SJSA1 (cell line): Measurements from ENCODE around the gene DAND5. TPM values are rescaled to one million over a fixed set of nuclear protein-coding genes. Genes with fewer than 3 reads are reported as not detected.
A peak's percentile ranks its signal among the peaks of the same experiment; 100 is the strongest.

Experiments used
- DNase-seq, 2 experiments: peaks; one replicate each; pipeline ENCODE4 v3.0.0-alpha.2; 2015 to 2020; ENCODE audit warnings: low spot score in 2 of 2, low read depth in 1 of 2
- H3K27ac ChIP-seq: fragments of 250-450 bp; sonication (Bioruptor Pico); 2 replicates; pipeline ENCODE4 v1.5.1; 2020; ENCODE audit warnings: mild to moderate bottlenecking, moderate library complexity
- H3K27me3 ChIP-seq: fragments of 250-450 bp; sonication (Bioruptor Pico); replicated peaks from 2 replicates; pipeline ENCODE4 v1.5.1; 2020; ENCODE audit warnings: mild to moderate bottlenecking, moderate library complexity
- H3K36me3 ChIP-seq: fragments of 250-450 bp; sonication (Bioruptor Pico); 2 replicates; pipeline ENCODE4 v1.5.1; 2020; ENCODE audit warnings: mild to moderate bottlenecking
- H3K4me1 ChIP-seq: fragments of 250-450 bp; sonication (Bioruptor Pico); replicated peaks from 2 replicates; pipeline ENCODE4 v1.6.1; 2021; ENCODE audit warnings: mild to moderate bottlenecking
- H3K4me3 ChIP-seq: fragments of 250-450 bp; sonication (Bioruptor Pico); 2 replicates; pipeline ENCODE4 v1.5.1; 2020; ENCODE audit warnings: mild to moderate bottlenecking
- H3K9me3 ChIP-seq: fragments of 250-450 bp; sonication (Bioruptor Pico); replicated peaks from 2 replicates; pipeline ENCODE4 v1.5.1; 2020; ENCODE audit warnings: mild to moderate bottlenecking
- total RNA-seq: library from RNA; depleted of rRNA; stranded (reverse); fragments of >200 nt; shearing (Covaris generic); gene quantifications from 2 replicates; pipeline ENCODE4 v1.2.3, GENCODE V29; 2014; rRNA removed

Gene DAND5
- total RNA-seq, 1 experiment from 2014 or later = not detected

- no peaks in the 10 kb centered on the region for H3K9me3 ChIP-seq
- H3K27ac ChIP-seq = no peak overlapping the region
- H3K4me1 ChIP-seq = peaks cover 50% of the 10 kb centered on the region
- no peak overlapping the region for H3K4me3 ChIP-seq
- no peaks in the 10 kb centered on the region for H3K27me3 ChIP-seq
- no peak for DNase-seq
- H3K36me3 ChIP-seq = no peaks in the 10 kb centered on the region
These were observed 48.1 kb downstream of the DAND5 start for GRCh38 chr19:13017306-13018034.

GRCh38 chr19:13018035-13018914 is 48.9 kb downstream of the DAND5 start:
- Histone ChIP-seq H3K9me3 (no peaks in the 10 kb centered on the region), H3K27me3 (no peaks in the 10 kb centered on the region), H3K4me3 (no peak overlapping the region), H3K4me1 (peaks cover 43% of the 10 kb centered on the region), H3K27ac (no peak overlapping the region), H3K36me3 (no peaks in the 10 kb centered on the region)
- DNase-seq = no peak

GRCh38 chr19:13019332-13019731 is 50.0 kb downstream of the DAND5 start:
- H3K9me3 ChIP-seq = no peaks in the 10 kb centered on the region
- H3K36me3 ChIP-seq = no peaks in the 10 kb centered on the region
- H3K4me3 ChIP-seq = no peak overlapping the region
- peaks cover 41% of the 10 kb centered on the region for H3K4me1 ChIP-seq
- no peak for DNase-seq
- H3K27me3 ChIP-seq = no peaks in the 10 kb centered on the region
- no peak overlapping the region for H3K27ac ChIP-seq

- peaks cover 43% of the 10 kb centered on the region for H3K4me1 ChIP-seq
- H3K4me3 ChIP-seq = no peak overlapping the region
- no peaks in the 10 kb centered on the region for H3K27me3 ChIP-seq
These were observed 50.6 kb downstream of the DAND5 start for GRCh38 chr19:13020002-13020414.

GRCh38 chr19:13022111-13022858 is 52.9 kb downstream of the DAND5 start:
- H3K9me3 ChIP-seq = no peaks in the 10 kb centered on the region
- H3K4me3 ChIP-seq = peak overlapping the region; percentile 42
- peaks cover 54% of the 10 kb centered on the region for H3K4me1 ChIP-seq
- peak in 1 of 2 experiments; percentile 77 for DNase-seq
- H3K36me3 ChIP-seq = peaks cover 7% of the 10 kb centered on the region; the same call in 1 of the 2 replicates
- H3K27ac ChIP-seq = peak overlapping the region; percentile 48
- no peaks in the 10 kb centered on the region for H3K27me3 ChIP-seq

More at GRCh38 chr19:13020002-13020414, 50.6 kb downstream of the DAND5 start:
- Histone ChIP-seq H3K27ac (no peak overlapping the region), H3K36me3 (peaks cover 1% of the 10 kb centered on the region; the same call in 1 of the 2 replicates), H3K9me3 (no peaks in the 10 kb centered on the region)
- no peak for DNase-seq

GRCh38 chr19:13022859-13023636 is 53.7 kb downstream of the DAND5 start:
- Histone ChIP-seq H3K27me3 (no peaks in the 10 kb centered on the region), H3K27ac (peak overlapping the region; percentile 48), H3K9me3 (no peaks in the 10 kb centered on the region), H3K4me1 (peaks cover 46% of the 10 kb centered on the region), H3K36me3 (peaks cover 7% of the 10 kb centered on the region; the same call in 1 of the 2 replicates), H3K4me3 (peak overlapping the region; percentile 42)
- peak; percentile 90 to 97 for DNase-seq

- Histone ChIP-seq H3K9me3 (no peaks in the 10 kb centered on the region), H3K4me3 (peak overlapping the region; percentile 42), H3K36me3 (peaks cover 7% of the 10 kb centered on the region; the same call in 1 of the 2 replicates), H3K27me3 (no peaks in the 10 kb centered on the region), H3K4me1 (peaks cover 43% of the 10 kb centered on the region), H3K27ac (no peak overlapping the region; the same call in 1 of the 2 replicates)
- DNase-seq = no peak
These were observed 54.3 kb downstream of the DAND5 start for GRCh38 chr19:13023656-13024055.

Other genes with a start within 250 kb of the DAND5 start
- gene TNPO2, start 245.6 kb upstream of the DAND5 start, total RNA-seq = 24.0 and 25.8 TPM in 2 replicates
- gene TRIR, start 234.9 kb upstream of the DAND5 start, total RNA-seq = 274 and 417 TPM in 2 replicates
- 88.5 and 127 TPM in 2 replicates for gene GET3, start 232.1 kb upstream of the DAND5 start, total RNA-seq
- gene BEST2, start 217.8 kb upstream of the DAND5 start, total RNA-seq = 0.13 TPM in 1 of 2 replicates, not detected in the other
- gene HOOK2, start 194.0 kb upstream of the DAND5 start, total RNA-seq = 12.4 and 27.5 TPM in 2 replicates
- 112 and 115 TPM in 2 replicates for gene JUNB, start 178.1 kb upstream of the DAND5 start, total RNA-seq
- 4.6 and 8.7 TPM in 2 replicates for gene PRDX2, start 167.8 kb upstream of the DAND5 start, total RNA-seq
- not detected in 2 replicates for gene THSD8, start 167.5 kb upstream of the DAND5 start, total RNA-seq
- gene RNASEH2A, start 163.0 kb upstream of the DAND5 start, total RNA-seq = 68.8 and 78.9 TPM in 2 replicates
- gene RTBDN, start 135.0 kb upstream of the DAND5 start, total RNA-seq = not detected in 2 replicates
- gene MAST1, start 131.1 kb upstream of the DAND5 start, total RNA-seq = not detected in 2 replicates
- 21.8 and 25.5 TPM in 2 replicates for gene DNASE2, start 88.1 kb upstream of the DAND5 start, total RNA-seq
- not detected in 2 replicates for gene KLF1, start 82.4 kb upstream of the DAND5 start, total RNA-seq
- gene GCDH, start 78.4 kb upstream of the DAND5 start, total RNA-seq = 25.9 and 43.7 TPM in 2 replicates
- gene SYCE2, start 50.3 kb upstream of the DAND5 start, total RNA-seq = 0.24 TPM in 1 of 2 replicates, not detected in the other
- gene FARSA, start 35.9 kb upstream of the DAND5 start, total RNA-seq = 48.3 and 101 TPM in 2 replicates
- 1,330 and 1,700 TPM in 2 replicates for gene CALR, start 31.0 kb upstream of the DAND5 start, total RNA-seq
- 145 and 164 TPM in 2 replicates for gene RAD23A, start 23.7 kb upstream of the DAND5 start, total RNA-seq
- gene GADD45GIP1, start 12.4 kb upstream of the DAND5 start, total RNA-seq = 75.7 and 84.3 TPM in 2 replicates
- 9.4 and 10.9 TPM in 2 replicates for gene NFIX, start 25.9 kb downstream of the DAND5 start, total RNA-seq
- gene LYL1, start 133.3 kb downstream of the DAND5 start, total RNA-seq = not detected in 2 replicates
- gene TRMT1, start 147.2 kb downstream of the DAND5 start, total RNA-seq = 29.6 and 49.9 TPM in 2 replicates
- 48.9 and 75.9 TPM in 2 replicates for gene NACC1, start 148.7 kb downstream of the DAND5 start, total RNA-seq
- 106 and 125 TPM in 2 replicates for gene STX10, start 180.8 kb downstream of the DAND5 start, total RNA-seq
- 12.3 and 25.5 TPM in 2 replicates for gene IER2, start 180.8 kb downstream of the DAND5 start, total RNA-seq